IPS-18a (cell line): ENCODE measurements around the gene KIF26A.
"Not testable (repeated sequence)": the region's sequence is repeated elsewhere in the genome, so short reads cannot be mapped to it uniquely, and the experiment has no call there.

Source experiments
- H3K27ac ChIP-seq: one replicate; pipeline ENCODE4 v1.5.1; 2013; ENCODE audit warnings: low read length
- H3K27me3 ChIP-seq: one replicate; pipeline ENCODE4 v1.6.1; 2013; ENCODE audit warnings: mild to moderate bottlenecking, low read length; ENCODE audit not compliant: control insufficient read depth, insufficient read depth
- H3K36me3 ChIP-seq: one replicate; pipeline ENCODE4 v1.6.1; 2013; ENCODE audit warnings: low read depth, low read length; ENCODE audit not compliant: control insufficient read depth
- H3K4me1 ChIP-seq: one replicate; pipeline ENCODE4 v1.6.1; 2013; ENCODE audit warnings: low read depth, low read length; ENCODE audit not compliant: control insufficient read depth
- H3K4me3 ChIP-seq: one replicate; pipeline ENCODE4 v1.5.1; 2013; ENCODE audit warnings: low read length
- H3K9ac ChIP-seq: one replicate; pipeline ENCODE4 v1.6.1; 2013; ENCODE audit warnings: mild to moderate bottlenecking, low read length, moderate library complexity
- H3K9me3 ChIP-seq: one replicate; pipeline ENCODE4 v1.6.1; 2013; ENCODE audit warnings: low read depth, low read length; ENCODE audit not compliant: control insufficient read depth

Gene KIF26A

DNA sequence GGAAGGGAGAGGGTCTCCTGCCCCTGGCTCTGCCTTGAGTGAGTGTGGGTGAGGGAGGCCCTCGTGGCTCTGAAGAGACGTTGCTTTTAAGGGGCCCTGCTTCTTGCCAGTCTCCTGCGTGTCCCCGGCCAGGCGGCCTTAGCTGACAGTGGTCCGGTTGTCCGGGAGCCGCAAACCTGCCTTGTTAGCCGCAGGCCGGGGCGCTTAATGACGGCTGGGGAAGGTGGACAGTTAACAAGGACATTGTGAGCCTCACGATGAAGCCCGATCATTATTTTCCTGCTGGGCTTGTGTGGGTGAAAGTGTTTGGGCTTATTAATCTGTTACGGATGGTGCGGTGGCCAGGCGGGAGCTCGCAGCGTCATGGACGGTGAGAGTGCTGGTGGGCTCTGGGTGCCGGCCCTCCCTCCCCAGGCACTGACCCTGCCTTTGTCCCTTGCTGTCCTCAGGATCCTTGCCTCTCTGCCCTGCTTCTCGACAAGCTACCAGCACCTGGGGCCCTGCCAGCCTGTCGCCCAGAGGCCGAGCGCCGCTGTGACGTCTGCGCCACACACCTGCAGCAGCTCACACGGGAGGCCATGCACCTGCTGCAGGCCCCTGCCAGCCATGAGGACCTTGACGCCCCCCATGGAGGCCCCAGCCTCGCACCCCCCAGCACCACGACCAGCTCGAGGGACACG lies 13.3 kb downstream of the KIF26A start:
- H3K4me3 ChIP-seq, result no peak overlapping the region

DNA sequence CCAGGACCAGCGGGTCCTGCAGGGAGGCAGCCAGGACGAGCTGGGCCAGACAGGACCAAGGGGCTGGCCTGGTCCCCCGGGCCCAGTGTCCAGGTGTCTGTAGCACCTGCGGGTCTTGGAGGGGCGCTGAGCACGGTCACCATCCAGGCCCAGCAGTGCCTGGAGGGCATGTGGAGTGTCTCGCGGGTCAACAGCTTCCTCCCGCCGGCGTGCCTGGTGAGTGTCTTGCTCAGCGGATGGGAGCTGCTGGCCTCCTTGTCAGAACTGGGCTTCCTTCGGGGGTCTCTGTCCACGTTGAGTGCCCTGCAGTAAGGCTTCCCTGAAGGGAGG lies 13.8 kb downstream of the KIF26A start:
- no peak overlapping the region for H3K27ac ChIP-seq
- H3K36me3 ChIP-seq, result peaks cover 12% of the 10 kb centered on the region
- H3K4me3 ChIP-seq, result no peak overlapping the region
- no peak overlapping the region for H3K9ac ChIP-seq
- no peaks in the 10 kb centered on the region for H3K9me3 ChIP-seq
- peaks cover 25% of the 10 kb centered on the region for H3K4me1 ChIP-seq
- no peaks in the 10 kb centered on the region for H3K27me3 ChIP-seq

More for the DNA sequence above, 13.3 kb downstream of the KIF26A start:
- H3K9me3 ChIP-seq, result no peaks in the 10 kb centered on the region
- H3K9ac ChIP-seq, result no peak overlapping the region
- no peak overlapping the region for H3K27ac ChIP-seq
- H3K36me3 ChIP-seq, result peaks cover 12% of the 10 kb centered on the region
- no peaks in the 10 kb centered on the region for H3K27me3 ChIP-seq
- H3K4me1 ChIP-seq, result peaks cover 25% of the 10 kb centered on the region

DNA sequence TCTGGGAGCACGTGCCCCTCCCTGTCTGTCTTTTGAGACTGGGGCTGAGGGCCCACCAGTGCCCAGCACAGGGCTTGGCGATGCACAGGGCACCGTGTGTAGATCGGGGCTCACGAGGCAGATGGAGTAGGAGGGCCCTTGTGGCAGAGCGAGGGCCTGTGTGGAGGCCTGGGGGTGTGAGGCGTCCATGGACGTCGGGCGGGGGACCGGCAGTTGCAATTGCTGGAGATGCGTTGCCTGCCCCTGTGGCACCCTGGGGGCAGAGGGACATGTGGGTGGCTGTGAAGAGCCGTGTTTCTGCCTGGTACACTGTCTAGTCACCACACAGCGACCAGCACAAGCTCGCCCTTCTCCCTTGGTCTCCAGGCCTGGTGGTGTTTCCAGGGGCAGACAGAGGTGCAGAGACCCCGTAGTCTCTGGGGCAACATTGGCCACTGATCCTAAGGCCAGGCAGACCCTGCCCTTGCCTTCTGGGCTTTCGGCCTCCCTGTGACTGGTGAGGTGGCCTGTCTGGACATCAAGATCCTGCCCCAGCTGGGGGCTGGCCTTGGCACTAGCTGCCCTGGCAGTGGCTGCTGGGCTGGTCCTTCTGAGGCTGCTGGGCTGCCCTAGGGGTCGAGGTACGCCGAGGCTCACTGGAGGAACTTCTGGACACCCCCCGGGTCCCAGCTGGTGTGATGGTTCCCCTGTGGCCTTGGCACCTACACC lies 14.5 kb downstream of the KIF26A start:
- Histone ChIP-seq H3K27me3 (no peaks in the 10 kb centered on the region), H3K9me3 (no peaks in the 10 kb centered on the region), H3K27ac (no peak overlapping the region), H3K36me3 (peaks cover 12% of the 10 kb centered on the region), H3K9ac (no peak overlapping the region), H3K4me1 (peaks cover 19% of the 10 kb centered on the region), H3K4me3 (no peak overlapping the region)

DNA sequence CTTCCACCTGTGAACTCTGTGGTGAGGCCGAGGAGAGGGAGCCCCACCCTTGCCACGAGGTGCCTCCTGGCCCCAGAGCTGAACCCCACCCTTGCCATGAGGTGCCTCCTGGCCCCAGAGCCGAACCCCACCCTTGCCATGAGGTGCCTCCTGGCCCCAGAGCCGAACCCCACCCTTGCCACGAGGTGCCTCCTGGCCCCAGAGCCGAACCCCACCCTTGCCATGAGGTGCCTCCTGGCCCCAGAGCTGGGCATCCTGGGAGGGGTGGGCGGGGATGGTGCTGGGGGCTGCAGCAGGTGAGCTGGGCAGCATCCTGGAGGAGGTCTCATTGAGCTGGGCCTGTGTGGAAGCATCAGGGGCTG lies 15.0 kb downstream of the KIF26A start:
- H3K9me3 ChIP-seq, H3K9ac ChIP-seq, H3K27me3 ChIP-seq, H3K4me3 ChIP-seq, H3K27ac ChIP-seq: not testable (repeated sequence)
- peaks cover 14% of the 10 kb centered on the region for H3K4me1 ChIP-seq
- peaks cover 12% of the 10 kb centered on the region for H3K36me3 ChIP-seq

DNA sequence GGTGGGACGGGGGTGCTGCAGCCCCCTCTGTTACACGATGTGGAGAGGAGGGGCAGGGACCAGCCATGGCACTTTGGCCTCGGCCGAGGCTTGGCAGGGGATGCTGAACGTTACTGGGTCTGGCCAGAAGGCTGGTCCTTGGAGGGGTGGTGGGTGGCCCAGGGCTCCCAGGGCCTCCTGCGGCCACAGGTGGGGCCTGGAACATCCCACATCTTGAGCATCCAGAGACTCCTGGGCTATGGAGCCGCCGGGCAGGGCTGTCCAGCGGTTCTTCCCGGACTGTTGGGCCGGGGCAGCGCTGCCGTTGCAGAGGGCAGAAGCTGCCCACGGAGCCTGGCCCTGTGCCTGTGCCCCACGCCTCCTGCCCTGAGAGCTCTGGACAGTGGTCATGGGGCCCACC lies 15.9 kb downstream of the KIF26A start:
- no peak overlapping the region for H3K9ac ChIP-seq
- no peak overlapping the region for H3K4me3 ChIP-seq
- H3K27me3 ChIP-seq, result no peaks in the 10 kb centered on the region
- H3K36me3 ChIP-seq, result peaks cover 12% of the 10 kb centered on the region
- H3K4me1 ChIP-seq, result peaks cover 9% of the 10 kb centered on the region
- no peaks in the 10 kb centered on the region for H3K9me3 ChIP-seq
- no peak overlapping the region for H3K27ac ChIP-seq

DNA sequence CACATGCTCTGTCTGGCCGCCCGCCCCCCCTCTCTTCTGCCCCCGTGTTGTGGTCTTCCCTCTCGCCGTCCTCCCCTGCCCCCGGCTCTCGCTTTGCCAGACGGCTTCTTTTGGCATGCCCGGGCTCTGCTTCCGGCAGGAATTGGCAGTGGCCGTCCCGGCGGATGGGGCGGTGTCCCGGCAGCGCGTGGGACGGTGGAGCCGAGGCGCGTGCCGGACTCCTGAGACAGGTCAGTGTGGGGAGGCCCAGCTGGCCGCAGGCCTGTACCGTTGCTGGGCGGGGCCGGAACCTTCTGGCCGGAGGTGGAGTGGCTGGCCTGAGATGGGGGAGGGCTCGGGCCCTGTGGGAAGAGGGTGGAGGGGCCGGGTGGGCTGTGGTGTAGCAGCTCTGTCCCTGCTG lies 17.1 kb downstream of the KIF26A start:
- H3K27ac ChIP-seq, result no peak overlapping the region
- no peaks in the 10 kb centered on the region for H3K9me3 ChIP-seq
- H3K9ac ChIP-seq, result no peak overlapping the region
- peaks cover 6% of the 10 kb centered on the region for H3K4me1 ChIP-seq
- H3K27me3 ChIP-seq, result no peaks in the 10 kb centered on the region
- H3K36me3 ChIP-seq, result peaks cover 12% of the 10 kb centered on the region
- H3K4me3 ChIP-seq, result no peak overlapping the region

DNA sequence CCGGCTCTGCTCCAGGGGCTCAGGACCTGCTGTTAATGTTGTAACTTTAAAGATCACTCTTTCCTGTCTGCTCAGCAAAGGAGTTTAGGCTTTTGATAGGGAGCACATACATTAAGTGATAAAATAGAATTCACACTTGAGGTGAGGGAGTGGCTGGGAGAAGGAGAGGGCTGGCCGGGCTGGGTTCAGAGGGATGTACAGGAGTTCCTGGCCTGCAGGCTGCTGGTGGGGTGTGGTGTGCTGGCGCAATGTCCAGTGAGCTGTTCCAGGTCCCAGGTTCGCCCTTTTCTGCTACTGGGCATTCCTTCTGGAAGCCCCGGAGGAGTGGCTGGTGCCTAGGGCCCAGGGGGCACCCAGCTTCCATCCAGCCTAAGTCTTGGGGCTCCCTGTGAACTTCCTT lies 17.8 kb downstream of the KIF26A start:
- Histone ChIP-seq H3K4me3 (no peak overlapping the region), H3K27ac (no peak overlapping the region), H3K4me1 (peaks cover 1% of the 10 kb centered on the region), H3K9ac (no peak overlapping the region), H3K9me3 (no peaks in the 10 kb centered on the region), H3K36me3 (peaks cover 12% of the 10 kb centered on the region), H3K27me3 (no peaks in the 10 kb centered on the region)

DNA sequence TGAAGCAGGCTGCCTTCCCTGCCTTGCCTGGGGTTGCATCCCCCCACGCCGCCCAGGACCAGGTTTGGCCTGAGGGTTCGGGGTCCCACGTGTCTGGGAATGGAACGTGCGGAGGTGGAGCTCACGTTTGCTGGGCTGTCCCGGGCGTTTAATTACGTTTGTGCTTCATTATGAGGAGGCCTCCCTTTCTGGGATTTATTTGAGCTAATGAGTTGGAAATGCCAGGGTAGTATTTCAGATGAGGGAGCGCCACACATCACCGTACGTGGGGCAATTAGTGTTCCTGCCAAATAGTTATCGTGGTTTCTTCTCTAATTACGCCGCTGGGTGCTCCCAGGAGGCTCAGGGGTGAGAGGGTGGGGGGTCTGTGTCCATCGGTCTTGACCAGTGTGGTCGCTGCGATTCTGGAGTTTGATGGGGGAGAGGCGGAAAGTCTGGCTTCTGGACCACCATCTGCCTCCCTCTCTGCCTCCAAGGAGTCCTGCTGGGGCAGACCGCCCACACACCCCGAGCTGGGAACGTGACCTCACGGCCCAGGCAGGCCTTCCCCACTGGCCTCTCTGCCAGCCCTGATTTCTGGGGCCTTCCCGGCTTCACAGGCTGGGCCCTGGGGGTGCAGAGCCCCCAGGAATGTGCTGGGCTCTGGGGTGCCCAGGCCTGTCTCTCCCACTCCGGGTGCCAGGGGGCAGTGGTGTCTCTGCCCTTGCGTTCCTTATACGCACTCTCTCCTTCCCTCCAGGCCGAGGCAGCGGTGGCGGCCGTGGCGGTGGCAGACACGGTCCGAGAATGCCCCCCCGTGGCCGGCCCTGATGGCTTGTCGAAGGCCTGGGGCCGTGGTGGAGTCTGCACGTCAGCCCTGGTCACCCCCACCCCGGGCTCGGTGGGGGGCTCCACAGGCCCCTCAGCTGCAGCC lies 18.9 kb downstream of the KIF26A start:
- Histone ChIP-seq H3K27me3 (no peaks in the 10 kb centered on the region), H3K36me3 (peaks cover 8% of the 10 kb centered on the region), H3K27ac (no peak overlapping the region), H3K4me3 (no peak overlapping the region), H3K9me3 (no peaks in the 10 kb centered on the region), H3K9ac (no peak overlapping the region), H3K4me1 (no peaks in the 10 kb centered on the region)

DNA sequence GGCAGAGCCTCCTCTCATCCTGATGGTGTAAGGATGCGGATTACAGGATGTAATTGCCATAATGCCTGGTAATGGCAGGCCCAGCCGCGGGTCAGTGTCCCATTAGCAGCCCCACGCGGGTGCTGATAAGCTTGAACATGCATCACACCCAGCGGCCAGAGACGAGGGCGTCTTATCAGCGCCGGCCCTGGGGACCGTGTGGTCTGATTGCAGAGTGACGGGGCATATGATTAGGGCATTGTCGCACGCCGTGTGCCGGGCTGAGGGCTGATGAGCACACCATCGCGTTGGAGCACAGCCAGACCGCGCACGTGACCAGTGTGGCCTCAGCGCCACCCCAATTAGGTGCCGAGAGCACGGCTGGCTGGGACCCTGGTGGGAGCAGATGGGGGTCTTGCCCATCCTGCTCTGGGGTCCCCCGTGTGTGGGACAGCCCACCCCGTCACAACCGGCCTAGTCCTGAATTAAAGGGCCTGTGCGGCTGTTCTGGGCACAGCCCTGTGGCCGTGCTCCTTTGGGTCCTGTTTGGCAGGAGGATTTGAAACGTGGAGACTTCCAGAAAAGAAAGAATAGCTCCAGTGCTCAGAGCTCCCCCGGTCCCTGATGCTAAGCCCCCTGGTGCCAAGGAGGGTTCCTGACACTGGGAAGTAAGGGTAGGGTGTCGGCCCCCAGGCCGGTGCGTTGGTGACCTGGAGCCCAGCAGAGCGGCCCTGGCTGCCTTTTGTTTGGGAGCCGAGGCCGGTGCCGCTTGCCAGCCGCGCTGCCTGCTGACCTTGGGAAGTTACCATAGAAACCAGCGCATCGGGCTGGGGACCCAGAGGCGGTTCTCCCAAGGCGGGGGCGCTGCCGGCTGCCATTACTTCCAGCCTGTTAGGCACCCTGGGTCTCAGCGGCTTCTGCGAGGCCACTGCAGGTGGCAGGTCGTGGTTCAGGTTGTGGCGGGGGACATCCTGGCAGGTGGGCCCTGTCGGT lies 20.7 kb downstream of the KIF26A start:
- no peaks in the 10 kb centered on the region for H3K36me3 ChIP-seq
- no peaks in the 10 kb centered on the region for H3K27me3 ChIP-seq
- no peaks in the 10 kb centered on the region for H3K4me1 ChIP-seq
- no peak overlapping the region for H3K27ac ChIP-seq
- H3K9me3 ChIP-seq, result no peaks in the 10 kb centered on the region
- no peak overlapping the region for H3K9ac ChIP-seq
- H3K4me3 ChIP-seq, result no peak overlapping the region

DNA sequence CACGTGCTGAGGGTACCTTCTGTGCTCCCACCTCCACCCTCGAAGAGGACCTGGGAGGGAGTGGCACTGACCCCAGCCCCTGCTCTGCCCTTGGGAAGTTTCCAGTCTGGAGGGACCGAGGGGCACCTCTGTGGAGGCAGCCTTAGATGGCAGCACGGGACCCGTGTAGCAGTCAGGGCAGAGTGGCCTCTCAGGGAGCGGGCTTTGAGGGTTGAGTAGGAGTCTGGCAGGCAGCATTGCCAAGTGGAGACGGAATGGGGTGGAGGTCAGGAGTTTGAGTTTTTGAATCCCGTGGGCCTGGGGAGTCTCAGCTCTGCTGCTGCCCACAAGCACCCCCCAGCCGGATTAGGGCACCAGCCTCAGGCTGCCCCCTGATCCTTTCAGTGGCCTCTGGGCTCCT lies 21.6 kb downstream of the KIF26A start:
- no peaks in the 10 kb centered on the region for H3K4me1 ChIP-seq
- H3K4me3 ChIP-seq, result no peak overlapping the region
- no peak overlapping the region for H3K27ac ChIP-seq
- no peak overlapping the region for H3K9ac ChIP-seq
- no peaks in the 10 kb centered on the region for H3K36me3 ChIP-seq
- H3K9me3 ChIP-seq, result no peaks in the 10 kb centered on the region
- H3K27me3 ChIP-seq, result no peaks in the 10 kb centered on the region
